H1 (cell line): Measurements from ENCODE around the gene CDC42EP2. TPM values are rescaled to one million over a fixed set of nuclear protein-coding genes. Genes with fewer than 3 reads are reported as not detected.

Experiments
- RAD21 ChIP-seq, 2 experiments: IDR thresholded peaks in 1 of 2; conservative IDR thresholded peaks in 1 of 2; 2 replicates each; pipeline ENCODE4 v1.6.1; 2011; ENCODE audit warnings: low read depth in 2 of 2, low read length in 2 of 2, improper control_type of control experiment in 1 of 2, inconsistent platforms in 1 of 2, mild to moderate bottlenecking in 1 of 2, moderate library complexity in 1 of 2
- polyA plus RNA-seq, 7 experiments: library from polyadenylated mRNA; depleted of rRNA in 3 of 7; stranded (reverse) in 5 of 7; unstranded in 2 of 7; fragments of >200 nt in 5 of 7; fragments of 200-250 nt in 2 of 7; gene quantifications; 1 replicate in 5 of 7; 2 replicates in 1 of 7; 4 replicates in 1 of 7; pipeline versions ENCODE4 v1.2.1 to v1.2.3, GENCODE V29; 2011 to 2013; ENCODE audit warnings: missing spikeins in 2 of 7, mixed read lengths in 2 of 7
- total RNA-seq: library from RNA; stranded (reverse); fragmentation: NEBNext Ultra II Directional; extraction: Animal tissue kit (Norgen Biotek cat#: 25700); gene quantifications from 2 replicates; pipeline ENCODE4 v1.2.1, GENCODE V29; 2021

The CDC42EP2 gene
- total and polyA plus RNA-seq, 2 of the 8 experiments (the other 6 are each of a cell fraction or from before 2014, with no cell fraction given) = 11.8 to 13.3 TPM

DNA sequence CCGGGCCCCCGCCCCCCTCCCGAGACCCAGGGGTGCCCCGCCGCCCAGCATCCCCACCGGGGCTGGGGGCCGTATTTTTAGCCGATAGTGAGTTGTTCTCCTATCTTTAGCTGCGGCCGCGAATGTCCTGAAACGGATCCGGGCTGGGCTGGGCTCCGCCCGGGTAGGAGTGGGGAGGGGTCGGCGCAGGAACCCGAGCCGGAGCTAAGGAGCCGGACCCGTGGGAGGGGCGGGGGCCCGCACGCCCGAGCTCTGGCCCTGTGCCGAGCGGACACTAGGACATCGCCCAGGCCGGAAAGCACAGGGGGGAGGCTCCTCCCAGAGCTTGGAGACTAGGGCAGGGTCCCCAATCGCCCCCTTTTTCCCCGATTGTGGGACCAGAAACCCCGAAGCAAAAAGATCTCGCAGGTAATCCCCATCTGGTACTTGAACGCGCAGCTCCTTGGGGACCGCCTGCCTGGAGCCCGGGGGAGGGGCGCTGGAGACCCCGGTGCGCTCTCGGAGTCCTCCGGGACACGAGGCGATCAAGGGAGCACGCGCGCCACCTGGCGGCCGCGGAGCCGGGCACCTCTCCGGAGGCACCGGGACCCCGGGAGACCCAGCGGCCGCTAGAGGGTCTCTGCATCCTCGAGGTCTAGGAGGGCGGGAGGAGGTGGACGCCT is 669 bp downstream of the CDC42EP2 start (continued):
- TF ChIP-seq RAD21 (IDR thresholded peaks at IDR 0.05 in 1 of 2, conservative IDR thresholded peaks at IDR 0.05 in 1 of 2; ENCODE audit: low read depth in 2 of 2, low read length in 2 of 2) = peak; percentile 66 to 75
